Osteocyte (in vitro differentiated cells): ENCODE results near the gene PICK1. TPM values are rescaled to one million over a fixed set of nuclear protein-coding genes. Genes with fewer than 3 reads are reported as not detected.
"Not testable (repeated sequence)": the region's sequence is repeated elsewhere in the genome, so short reads cannot be mapped to it uniquely, and the experiment has no call there.

Experiments
- DNase-seq: peaks from one replicate; pipeline ENCODE4 v3.0.0; 2021; ENCODE audit warnings: mixed read lengths; ENCODE audit not compliant: unreplicated experiment; ENCODE audit errors: extremely low spot score
- H3K27ac Mint-ChIP-seq: one replicate; pipeline ENCODE4 v1.8.0; 2021; ENCODE audit warnings: mild to moderate bottlenecking, mixed read lengths; ENCODE audit not compliant: unreplicated experiment
- H3K27me3 Mint-ChIP-seq: one replicate; pipeline ENCODE4 v1.8.0; 2021; ENCODE audit warnings: mixed read lengths; ENCODE audit not compliant: unreplicated experiment
- H3K36me3 Mint-ChIP-seq: one replicate; pipeline ENCODE4 v1.8.0; 2021; ENCODE audit warnings: mixed read lengths; ENCODE audit not compliant: unreplicated experiment
- H3K4me1 Mint-ChIP-seq: one replicate; pipeline ENCODE4 v1.8.0; 2021; ENCODE audit warnings: mixed read lengths; ENCODE audit not compliant: unreplicated experiment
- H3K4me3 Mint-ChIP-seq: one replicate; pipeline ENCODE4 v1.8.0; 2021; ENCODE audit warnings: mild to moderate bottlenecking, moderate library complexity, mixed read lengths; ENCODE audit not compliant: unreplicated experiment
- H3K9me3 Mint-ChIP-seq: one replicate; pipeline ENCODE4 v1.8.0; 2021; ENCODE audit warnings: mixed read lengths; ENCODE audit not compliant: unreplicated experiment
- total RNA-seq: library from RNA; stranded (reverse); gene quantifications from 2 replicates; pipeline ENCODE4 v1.2.1, GENCODE V29; 2021
- TF ChIP-seq, protein P1 (sequence below): fragments of 200-600 bp; sonication (generic); IDR thresholded peaks from 2 replicates; pipeline ENCODE4 v1.5.0; 2021; ENCODE audit warnings: antibody characterized with exemption, mild to moderate bottlenecking, moderate library complexity

PICK1 gene
- total RNA-seq, 1 donor from 2014 or later: 27.9 TPM

DNA sequence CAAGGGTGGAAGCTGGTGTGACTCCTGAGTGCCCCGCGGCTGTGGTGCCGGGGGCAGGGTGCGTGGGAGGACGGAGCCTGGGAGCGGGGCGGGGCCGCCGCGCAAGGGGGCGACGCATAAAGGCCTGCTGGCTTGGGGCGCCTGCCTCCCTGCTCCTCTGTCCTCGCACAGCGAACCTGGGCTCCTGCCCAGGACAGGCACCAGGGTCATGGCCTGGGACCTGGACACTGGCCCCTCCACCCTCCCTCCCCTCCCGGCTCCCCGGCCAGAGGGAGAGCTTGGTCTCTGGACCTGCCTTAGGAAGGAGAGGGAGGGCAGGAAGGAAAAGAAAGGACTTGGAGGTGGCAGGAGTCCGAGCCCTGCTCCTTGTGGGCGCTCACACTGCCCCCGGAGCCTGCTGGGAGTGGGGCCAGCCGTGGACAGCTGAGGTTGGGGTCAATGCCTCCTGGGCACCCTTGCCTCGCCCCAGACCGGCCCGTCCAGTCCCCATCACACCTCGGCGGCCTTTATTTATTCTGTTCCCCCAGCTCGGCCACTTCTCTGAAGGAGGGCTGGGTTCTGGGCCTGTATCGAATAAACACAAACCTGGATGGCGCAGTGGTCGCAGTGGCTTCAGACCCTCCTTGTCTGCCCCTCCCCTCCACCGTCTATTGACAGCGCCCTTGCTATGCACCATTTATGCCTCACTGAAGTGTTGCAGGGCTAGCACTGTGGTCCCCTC lies 18.1 kb downstream of the PICK1 start:
- Mint-ChIP-seq H3K36me3 (peaks cover 4% of the 10 kb centered on the region), H3K9me3 (no peaks in the 10 kb centered on the region), H3K27me3 (no peaks in the 10 kb centered on the region), H3K4me1 (no peaks in the 10 kb centered on the region), H3K4me3 (no peak overlapping the region), H3K27ac (no peak overlapping the region)
- no peak for DNase-seq
- TF ChIP-seq, protein P1, sequence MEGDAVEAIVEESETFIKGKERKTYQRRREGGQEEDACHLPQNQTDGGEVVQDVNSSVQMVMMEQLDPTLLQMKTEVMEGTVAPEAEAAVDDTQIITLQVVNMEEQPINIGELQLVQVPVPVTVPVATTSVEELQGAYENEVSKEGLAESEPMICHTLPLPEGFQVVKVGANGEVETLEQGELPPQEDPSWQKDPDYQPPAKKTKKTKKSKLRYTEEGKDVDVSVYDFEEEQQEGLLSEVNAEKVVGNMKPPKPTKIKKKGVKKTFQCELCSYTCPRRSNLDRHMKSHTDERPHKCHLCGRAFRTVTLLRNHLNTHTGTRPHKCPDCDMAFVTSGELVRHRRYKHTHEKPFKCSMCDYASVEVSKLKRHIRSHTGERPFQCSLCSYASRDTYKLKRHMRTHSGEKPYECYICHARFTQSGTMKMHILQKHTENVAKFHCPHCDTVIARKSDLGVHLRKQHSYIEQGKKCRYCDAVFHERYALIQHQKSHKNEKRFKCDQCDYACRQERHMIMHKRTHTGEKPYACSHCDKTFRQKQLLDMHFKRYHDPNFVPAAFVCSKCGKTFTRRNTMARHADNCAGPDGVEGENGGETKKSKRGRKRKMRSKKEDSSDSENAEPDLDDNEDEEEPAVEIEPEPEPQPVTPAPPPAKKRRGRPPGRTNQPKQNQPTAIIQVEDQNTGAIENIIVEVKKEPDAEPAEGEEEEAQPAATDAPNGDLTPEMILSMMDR: no peak

DNA sequence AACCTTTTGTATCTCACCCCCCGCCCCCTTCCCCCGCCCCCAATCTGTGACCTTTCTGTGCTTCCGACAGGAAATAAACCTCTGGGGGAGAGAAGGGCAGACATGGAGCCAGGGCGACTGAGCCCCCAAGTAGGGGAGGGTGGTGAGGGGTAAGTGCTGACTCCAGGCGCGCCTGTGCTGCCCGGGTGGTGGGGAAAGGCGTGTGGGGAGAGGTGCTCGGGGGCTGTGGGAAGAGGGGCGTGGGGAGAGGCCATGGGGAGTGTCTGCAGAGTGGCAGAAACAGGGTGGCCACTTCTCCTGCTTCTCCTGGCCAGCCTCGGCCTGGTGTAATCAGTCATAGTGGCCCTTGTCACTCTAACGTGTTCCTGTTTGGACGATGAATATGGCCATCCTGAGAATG lies 18.8 kb downstream of the PICK1 start:
- Mint-ChIP-seq H3K27ac (no peak overlapping the region), H3K4me3 (no peak overlapping the region), H3K9me3 (no peaks in the 10 kb centered on the region), H3K36me3 (peaks cover 4% of the 10 kb centered on the region), H3K27me3 (no peaks in the 10 kb centered on the region), H3K4me1 (no peaks in the 10 kb centered on the region)
- no peak for DNase-seq
- TF ChIP-seq, protein P1: no peak

DNA sequence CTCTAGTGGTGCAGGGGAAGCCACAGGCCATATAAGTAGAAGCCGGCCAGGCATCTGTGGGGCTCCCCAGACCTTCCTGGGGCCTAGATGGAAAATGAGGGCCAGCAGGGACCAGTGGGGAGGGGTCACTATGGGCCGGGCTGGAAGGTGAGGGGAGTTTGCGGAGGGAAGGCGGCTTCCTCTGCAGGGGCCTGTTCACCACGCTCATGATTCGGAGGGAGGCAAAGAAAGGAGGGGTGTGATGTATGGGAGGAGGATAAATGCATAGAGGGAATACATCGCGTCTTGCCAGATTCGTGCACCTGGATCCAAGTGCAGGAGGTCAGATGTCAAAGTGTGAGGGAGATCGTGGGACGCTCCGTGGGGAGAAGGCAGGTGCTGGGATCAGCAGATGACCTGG lies 19.9 kb downstream of the PICK1 start:
- Mint-ChIP-seq H3K4me3 (no peak overlapping the region), H3K36me3 (peaks cover 4% of the 10 kb centered on the region), H3K27me3 (no peaks in the 10 kb centered on the region), H3K27ac (no peak overlapping the region), H3K9me3 (no peaks in the 10 kb centered on the region), H3K4me1 (no peaks in the 10 kb centered on the region)
- TF ChIP-seq, protein P1: no peak
- DNase-seq: no peak

DNA sequence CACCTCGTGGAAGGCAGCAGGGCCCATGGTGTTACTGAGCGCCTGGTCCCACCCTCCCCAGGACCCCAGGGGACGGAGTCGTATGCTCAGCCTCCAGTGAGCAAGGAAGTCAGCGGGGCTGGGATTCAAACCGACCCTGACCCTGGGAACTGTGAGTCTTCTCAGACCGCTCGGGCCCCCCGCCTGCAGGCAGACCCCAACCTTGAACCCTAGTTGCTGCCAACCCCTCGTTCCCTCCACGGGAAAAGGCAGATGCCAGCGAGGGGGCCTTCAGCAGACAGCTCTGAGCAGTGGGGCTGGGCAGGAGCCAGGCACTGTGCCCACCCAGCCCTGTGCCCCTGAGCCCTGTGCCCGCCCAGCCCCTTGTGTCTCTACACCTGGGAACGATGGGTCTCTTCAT lies 20.4 kb downstream of the PICK1 start:
- Mint-ChIP-seq H3K36me3 (peaks cover 3% of the 10 kb centered on the region), H3K27ac (no peak overlapping the region), H3K4me3 (no peak overlapping the region), H3K9me3 (no peaks in the 10 kb centered on the region), H3K27me3 (no peaks in the 10 kb centered on the region), H3K4me1 (no peaks in the 10 kb centered on the region)
- no peak for DNase-seq
- TF ChIP-seq, protein P1: no peak

DNA sequence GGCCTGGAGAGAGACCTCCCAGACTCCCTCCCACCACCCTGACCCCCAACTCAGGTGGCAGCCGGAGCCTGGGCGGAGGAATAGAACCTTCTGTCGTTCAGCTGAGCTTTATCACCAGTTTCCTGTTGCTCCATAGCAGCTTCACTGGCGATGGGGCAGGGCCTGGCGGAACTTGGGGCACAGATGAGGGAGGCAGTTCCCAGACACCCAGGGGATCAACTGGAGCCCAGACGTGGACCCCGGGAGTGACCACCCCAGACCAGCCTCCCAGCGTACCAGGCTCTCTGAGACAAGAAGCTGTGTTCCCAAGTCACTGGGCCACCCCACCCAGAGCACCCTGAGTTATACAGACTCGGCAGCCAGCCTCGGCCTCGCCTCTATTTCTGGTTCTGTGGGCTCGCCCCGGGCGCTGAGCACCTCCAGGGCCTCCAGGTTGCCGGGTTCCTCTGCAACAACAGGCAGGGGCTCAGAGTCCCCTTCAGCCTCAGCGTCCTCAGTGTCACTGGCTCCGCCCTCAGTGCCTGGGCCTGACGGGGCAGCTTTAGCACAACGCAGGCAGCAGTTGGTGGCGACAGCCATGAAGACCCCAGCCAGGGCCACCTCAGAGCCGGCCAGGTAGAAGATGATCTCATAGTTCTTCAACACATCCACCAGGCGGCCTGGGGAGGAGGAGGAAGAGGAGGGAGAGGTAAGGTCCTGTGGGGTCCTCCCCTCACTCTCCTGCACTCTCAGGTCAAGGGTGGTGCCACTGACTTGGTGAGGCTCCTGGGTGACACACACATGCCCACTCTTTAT lies 21.0 kb downstream of the PICK1 start:
- TF ChIP-seq, protein P1: no peak
- H3K4me1 Mint-ChIP-seq: no peaks in the 10 kb centered on the region
- H3K27ac Mint-ChIP-seq: no peak overlapping the region
- H3K9me3 Mint-ChIP-seq: no peaks in the 10 kb centered on the region
- no peaks in the 10 kb centered on the region for H3K27me3 Mint-ChIP-seq
- DNase-seq: no peak
- no peak overlapping the region for H3K4me3 Mint-ChIP-seq
- H3K36me3 Mint-ChIP-seq: no peaks in the 10 kb centered on the region

DNA sequence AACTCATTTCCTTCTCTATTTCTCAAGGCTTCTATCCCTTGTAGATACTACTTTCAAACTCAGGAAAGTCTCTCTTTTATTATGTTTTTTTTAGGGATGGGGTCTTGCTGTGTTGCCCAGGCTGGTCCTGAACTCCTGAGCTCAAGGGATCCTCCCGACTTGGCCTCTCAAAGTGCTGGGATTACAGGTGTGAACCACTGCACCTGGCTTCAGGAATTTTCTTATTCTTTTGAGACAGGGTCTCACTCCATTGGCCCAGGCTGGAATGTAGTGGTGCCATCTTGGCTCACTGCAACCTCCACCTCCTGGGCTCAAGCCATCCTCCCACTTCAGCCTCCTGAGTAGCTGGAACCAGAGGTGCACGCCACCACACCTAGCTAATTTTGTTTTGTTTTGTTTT lies 22.0 kb downstream of the PICK1 start:
- H3K4me3 Mint-ChIP-seq, H3K4me1 Mint-ChIP-seq, H3K9me3 Mint-ChIP-seq, DNase-seq, H3K27ac Mint-ChIP-seq, H3K36me3 Mint-ChIP-seq, H3K27me3 Mint-ChIP-seq: not testable (repeated sequence)
